Activated CD8-positive, alpha-beta memory T cell treated with anti-CD3 and anti-CD28 coated beads, Interleukin-2, amount 50 U/mL, for 4 hours (primary cell): Measurements from ENCODE around the gene SLC35A3.

ENCODE experiments used
- DNase-seq: peaks from one replicate; pipeline ENCODE4 v3.0.0-alpha.2; 2020

SLC35A3 gene

DNA sequence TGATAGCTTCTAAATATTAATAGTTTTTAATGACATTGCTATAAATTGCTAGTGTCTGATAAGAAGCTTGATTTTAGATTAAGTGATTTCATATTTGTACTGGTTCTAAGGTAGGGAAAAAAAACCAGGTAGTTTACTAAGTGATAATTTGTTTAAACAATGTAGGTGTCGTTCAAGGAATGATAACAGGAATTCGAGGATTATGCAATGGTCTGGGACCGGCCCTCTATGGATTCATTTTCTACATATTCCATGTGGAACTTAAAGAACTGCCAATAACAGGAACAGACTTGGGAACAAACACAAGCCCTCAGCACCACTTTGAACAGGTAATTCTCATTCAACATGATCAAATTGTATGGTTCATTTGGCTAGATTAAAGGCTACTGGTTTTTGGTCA lies 110.5 kb downstream of the SLC35A3 start:
- DNase-seq, result no peak
